Hepatocyte (in vitro differentiated cells): ENCODE results near the gene PPA2. TPM values are rescaled to one million over a fixed set of nuclear protein-coding genes. Genes with fewer than 3 reads are reported as not detected.

Source experiments
- DNase-seq: peaks from one replicate; pipeline ENCODE4 v3.0.0-alpha.2; 2016; ENCODE audit warnings: low spot score
- H2AFZ ChIP-seq: fragments of 200-600 bp; sonication (generic); 2 replicates; pipeline ENCODE4 v1.6.0; 2016; ENCODE audit warnings: antibody characterized with exemption, mild to moderate bottlenecking
- H3K27ac ChIP-seq: fragments of 200-600 bp; sonication (generic); 2 replicates; pipeline ENCODE4 v1.5.1; 2016; ENCODE audit warnings: mild to moderate bottlenecking
- H3K27me3 ChIP-seq: fragments of 200-600 bp; sonication (generic); 2 replicates; pipeline ENCODE4 v1.6.1; 2016
- H3K36me3 ChIP-seq: fragments of 200-600 bp; sonication (generic); replicated peaks from 2 replicates; pipeline ENCODE4 v1.5.1; 2016; ENCODE audit warnings: low read depth; ENCODE audit not compliant: insufficient read depth
- H3K4me1 ChIP-seq: fragments of 200-600 bp; sonication (generic); 2 replicates; pipeline ENCODE4 v1.5.1; 2016; ENCODE audit warnings: mild to moderate bottlenecking, moderate library complexity; ENCODE audit not compliant: insufficient read depth
- H3K4me2 ChIP-seq: fragments of 200-600 bp; sonication (generic); 2 replicates; pipeline ENCODE4 v1.6.0; 2016
- H3K4me3 ChIP-seq: fragments of 200-600 bp; sonication (generic); 2 replicates; pipeline ENCODE4 v1.5.1; 2016; ENCODE audit warnings: mild to moderate bottlenecking
- H3K79me2 ChIP-seq: fragments of 200-600 bp; sonication (generic); 2 replicates; pipeline ENCODE4 v1.6.0; 2017; ENCODE audit warnings: mild to moderate bottlenecking
- H3K9me2 ChIP-seq: fragments of 200-600 bp; sonication (generic); replicated peaks from 2 replicates; pipeline ENCODE4 v1.6.0; 2017; ENCODE audit warnings: mild to moderate bottlenecking; ENCODE audit not compliant: insufficient read depth
- H3K9me3 ChIP-seq: fragments of 200-600 bp; sonication (generic); 2 replicates; pipeline ENCODE4 v1.5.1; 2016; ENCODE audit warnings: low read depth, mild to moderate bottlenecking
- H4K20me1 ChIP-seq: fragments of 200-600 bp; sonication (generic); 2 replicates; pipeline ENCODE4 v1.6.0; 2016; ENCODE audit warnings: mild to moderate bottlenecking; ENCODE audit not compliant: insufficient read depth, poor library complexity, severe bottlenecking
- EZH2 ChIP-seq: fragments of 200-600 bp; sonication (generic); IDR thresholded peaks from 2 replicates; pipeline ENCODE4 v1.6.1; 2016; ENCODE audit warnings: antibody characterized with exemption, mild to moderate bottlenecking, borderline replicate concordance
- EZH2phosphoT487 ChIP-seq: fragments of 200-600 bp; sonication (generic); IDR thresholded peaks from one replicate; pipeline ENCODE4 v1.6.1; 2018; ENCODE audit warnings: antibody characterized with exemption, mild to moderate bottlenecking, low read depth, moderate library complexity; ENCODE audit not compliant: unreplicated experiment, severe bottlenecking
- WGBS: methylation state at CpG from one replicate; pipeline ENCODE4 v1.1.6; 2016; ENCODE audit warnings: low lambda C conversion rate; ENCODE audit errors: missing lambda C conversion rate; 5-methylcytosine and 5-hydroxymethylcytosine counted together
- polyA plus RNA-seq: library from polyadenylated mRNA; unstranded; fragments of >200 nt; fragmentation: Nextera tagmentation; extraction: Ambion mirVana; gene quantifications from 2 replicates; pipeline ENCODE4 v1.2.1, GENCODE V29; 2016
- total RNA-seq: library from RNA; depleted of rRNA; stranded (reverse); fragments of >200 nt; gene quantifications from 2 replicates; pipeline ENCODE4 v1.2.3, GENCODE V29; 2014
- TF ChIP-seq, protein P1 (sequence below): fragments of 200-600 bp; sonication (generic); IDR thresholded peaks from 2 replicates; pipeline ENCODE4 v1.5.1; 2016; ENCODE audit warnings: antibody characterized with exemption, mild to moderate bottlenecking; ENCODE audit not compliant: poor library complexity

The PPA2 gene
- total and polyA plus RNA-seq, 2 experiments from 2014 or later: 102 to 122 TPM

DNA sequence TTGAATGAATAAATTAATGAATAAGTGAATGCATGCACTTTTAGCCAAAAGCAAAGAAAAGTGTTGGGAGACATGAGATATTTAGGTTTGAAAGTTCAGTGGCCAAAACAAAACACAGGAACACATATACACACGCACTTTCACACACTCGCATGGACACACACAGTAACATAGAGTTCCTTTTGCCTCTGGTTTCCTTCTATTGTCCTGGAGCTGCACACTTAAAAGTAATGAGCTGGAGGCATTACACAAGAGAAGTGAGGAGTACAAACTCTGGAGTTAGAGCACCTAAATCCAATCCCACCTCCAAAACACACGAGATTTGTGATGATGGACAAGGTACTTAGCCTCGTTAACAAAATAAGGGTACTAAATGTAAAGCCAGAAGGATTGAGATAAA lies 18.7 kb downstream of the PPA2 start:
- H2AFZ ChIP-seq: no peak overlapping the region
- DNase-seq: no peak
- H3K4me3 ChIP-seq: no peak overlapping the region
- no peaks in the 10 kb centered on the region for H3K9me2 ChIP-seq
- no peak overlapping the region for H3K27ac ChIP-seq
- no peaks in the 10 kb centered on the region for H3K36me3 ChIP-seq
- H3K4me2 ChIP-seq: no peak overlapping the region
- no peaks in the 10 kb centered on the region for H3K27me3 ChIP-seq
- no peaks in the 10 kb centered on the region for H4K20me1 ChIP-seq
- H3K4me1 ChIP-seq: no peaks in the 10 kb centered on the region
- no peaks in the 10 kb centered on the region for H3K9me3 ChIP-seq
- 92% methylated on average over 4 of the region's 4 CpGs for WGBS
- peaks cover 28% of the 10 kb centered on the region for H3K79me2 ChIP-seq
- TF ChIP-seq EZH2 (no peak), EZH2phosphoT487 (no peak)
- TF ChIP-seq, protein P1, sequence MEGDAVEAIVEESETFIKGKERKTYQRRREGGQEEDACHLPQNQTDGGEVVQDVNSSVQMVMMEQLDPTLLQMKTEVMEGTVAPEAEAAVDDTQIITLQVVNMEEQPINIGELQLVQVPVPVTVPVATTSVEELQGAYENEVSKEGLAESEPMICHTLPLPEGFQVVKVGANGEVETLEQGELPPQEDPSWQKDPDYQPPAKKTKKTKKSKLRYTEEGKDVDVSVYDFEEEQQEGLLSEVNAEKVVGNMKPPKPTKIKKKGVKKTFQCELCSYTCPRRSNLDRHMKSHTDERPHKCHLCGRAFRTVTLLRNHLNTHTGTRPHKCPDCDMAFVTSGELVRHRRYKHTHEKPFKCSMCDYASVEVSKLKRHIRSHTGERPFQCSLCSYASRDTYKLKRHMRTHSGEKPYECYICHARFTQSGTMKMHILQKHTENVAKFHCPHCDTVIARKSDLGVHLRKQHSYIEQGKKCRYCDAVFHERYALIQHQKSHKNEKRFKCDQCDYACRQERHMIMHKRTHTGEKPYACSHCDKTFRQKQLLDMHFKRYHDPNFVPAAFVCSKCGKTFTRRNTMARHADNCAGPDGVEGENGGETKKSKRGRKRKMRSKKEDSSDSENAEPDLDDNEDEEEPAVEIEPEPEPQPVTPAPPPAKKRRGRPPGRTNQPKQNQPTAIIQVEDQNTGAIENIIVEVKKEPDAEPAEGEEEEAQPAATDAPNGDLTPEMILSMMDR: no peak

DNA sequence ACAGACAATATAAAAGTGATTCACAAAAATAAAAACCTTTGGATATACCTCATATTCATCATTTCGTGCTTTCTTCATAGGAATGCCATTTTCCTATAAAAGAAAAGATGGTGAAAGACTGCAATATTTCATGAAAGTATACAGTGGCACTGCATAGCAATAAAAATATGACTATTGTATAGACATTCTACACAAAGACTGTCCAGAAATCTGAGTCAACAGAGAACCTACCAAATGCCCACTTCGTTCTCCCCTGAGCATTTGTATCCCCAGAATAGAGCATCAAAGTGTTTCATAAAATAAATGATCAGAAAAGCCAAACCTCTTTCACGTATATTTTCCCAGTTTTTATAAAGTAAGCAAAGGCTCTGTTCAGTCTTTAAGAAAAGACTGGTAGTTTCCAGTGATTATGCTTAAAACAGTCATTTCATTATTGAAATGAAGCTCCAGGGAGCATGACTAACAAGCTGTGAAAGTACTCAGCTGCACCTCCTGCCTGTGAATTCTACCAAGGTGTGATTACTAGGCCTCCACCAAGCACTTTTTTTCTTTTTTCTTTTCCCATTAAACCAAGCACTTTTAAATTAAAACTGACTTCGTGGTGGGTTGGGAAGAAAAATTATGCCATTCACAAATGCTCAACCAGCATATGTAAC lies 20.2 kb downstream of the PPA2 start:
- Histone ChIP-seq H3K27me3 (no peaks in the 10 kb centered on the region), H4K20me1 (no peaks in the 10 kb centered on the region), H3K4me1 (no peaks in the 10 kb centered on the region), H3K9me2 (no peaks in the 10 kb centered on the region), H3K36me3 (no peaks in the 10 kb centered on the region), H2AFZ (no peak overlapping the region), H3K27ac (no peak overlapping the region), H3K79me2 (peaks cover 20% of the 10 kb centered on the region), H3K4me3 (no peak overlapping the region), H3K4me2 (no peak overlapping the region), H3K9me3 (no peaks in the 10 kb centered on the region)
- no peak for DNase-seq
- TF ChIP-seq, protein P1: no peak
- TF ChIP-seq EZH2phosphoT487: no peak
- no peak for TF ChIP-seq EZH2
- WGBS: 78% methylated on average over 4 of the region's 4 CpGs

DNA sequence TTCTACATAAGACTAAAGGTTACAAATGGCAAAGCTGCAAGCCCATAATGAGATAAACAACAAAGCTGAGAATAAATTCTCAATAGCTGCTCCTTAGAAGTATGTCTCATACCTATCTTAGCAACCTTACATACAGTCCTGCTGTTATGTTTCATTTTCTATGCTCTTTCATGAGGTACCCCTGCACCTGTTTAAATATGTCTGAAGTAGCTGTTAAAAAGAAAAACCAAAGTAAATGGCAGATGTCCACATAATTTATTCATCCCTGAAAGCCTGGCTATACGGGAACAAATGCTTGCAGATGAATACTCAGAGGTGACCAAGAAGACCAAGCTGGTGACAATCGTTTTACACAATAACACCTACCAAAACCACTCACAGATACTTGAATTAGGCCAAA lies 22.5 kb downstream of the PPA2 start:
- Histone ChIP-seq H2AFZ (no peak overlapping the region), H3K4me1 (no peaks in the 10 kb centered on the region), H3K79me2 (peaks cover 5% of the 10 kb centered on the region), H4K20me1 (no peaks in the 10 kb centered on the region), H3K4me2 (no peak overlapping the region), H3K27me3 (no peaks in the 10 kb centered on the region), H3K9me3 (no peaks in the 10 kb centered on the region), H3K36me3 (no peaks in the 10 kb centered on the region), H3K9me2 (no peaks in the 10 kb centered on the region), H3K27ac (no peak overlapping the region), H3K4me3 (no peak overlapping the region)
- DNase-seq: no peak
- WGBS: 85% methylated on average over 2 of the region's 2 CpGs
- no peak for TF ChIP-seq EZH2phosphoT487
- TF ChIP-seq EZH2: no peak
- TF ChIP-seq, protein P1: no peak

DNA sequence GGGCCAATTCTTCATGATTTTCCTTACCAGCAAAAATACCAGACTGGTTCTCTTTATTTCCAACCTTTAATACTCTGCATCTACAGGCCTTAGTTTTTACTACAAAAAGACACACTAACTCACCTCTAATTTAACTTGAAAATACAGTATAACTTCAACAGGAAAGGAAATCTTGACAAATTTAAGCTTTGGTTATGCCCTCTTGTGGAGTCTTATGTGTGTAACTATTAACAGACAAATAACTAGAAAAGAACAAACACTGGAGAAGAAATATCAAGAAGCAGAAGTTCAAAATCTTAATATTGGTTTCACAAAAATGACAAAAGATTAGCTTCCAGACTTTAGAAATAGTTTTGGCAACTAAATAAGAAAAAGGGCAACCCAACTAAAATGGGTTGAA lies 33.0 kb downstream of the PPA2 start:
- Histone ChIP-seq H3K9me3 (no peaks in the 10 kb centered on the region), H3K36me3 (no peaks in the 10 kb centered on the region), H3K79me2 (no peaks in the 10 kb centered on the region), H4K20me1 (no peaks in the 10 kb centered on the region), H2AFZ (no peak overlapping the region), H3K27ac (no peak overlapping the region), H3K27me3 (no peaks in the 10 kb centered on the region), H3K9me2 (no peaks in the 10 kb centered on the region), H3K4me2 (no peak overlapping the region), H3K4me1 (no peaks in the 10 kb centered on the region), H3K4me3 (no peak overlapping the region)
- DNase-seq: no peak
- no peak for TF ChIP-seq EZH2
- no peak for TF ChIP-seq EZH2phosphoT487
